NCI-H69 (cell line): ENCODE data around the gene IL21R.

Source experiments
- DNase-seq: peaks from one replicate; lab custom pipeline; 2025; lab: John Stamatoyannopoulos, UW

The IL21R gene

DNA sequence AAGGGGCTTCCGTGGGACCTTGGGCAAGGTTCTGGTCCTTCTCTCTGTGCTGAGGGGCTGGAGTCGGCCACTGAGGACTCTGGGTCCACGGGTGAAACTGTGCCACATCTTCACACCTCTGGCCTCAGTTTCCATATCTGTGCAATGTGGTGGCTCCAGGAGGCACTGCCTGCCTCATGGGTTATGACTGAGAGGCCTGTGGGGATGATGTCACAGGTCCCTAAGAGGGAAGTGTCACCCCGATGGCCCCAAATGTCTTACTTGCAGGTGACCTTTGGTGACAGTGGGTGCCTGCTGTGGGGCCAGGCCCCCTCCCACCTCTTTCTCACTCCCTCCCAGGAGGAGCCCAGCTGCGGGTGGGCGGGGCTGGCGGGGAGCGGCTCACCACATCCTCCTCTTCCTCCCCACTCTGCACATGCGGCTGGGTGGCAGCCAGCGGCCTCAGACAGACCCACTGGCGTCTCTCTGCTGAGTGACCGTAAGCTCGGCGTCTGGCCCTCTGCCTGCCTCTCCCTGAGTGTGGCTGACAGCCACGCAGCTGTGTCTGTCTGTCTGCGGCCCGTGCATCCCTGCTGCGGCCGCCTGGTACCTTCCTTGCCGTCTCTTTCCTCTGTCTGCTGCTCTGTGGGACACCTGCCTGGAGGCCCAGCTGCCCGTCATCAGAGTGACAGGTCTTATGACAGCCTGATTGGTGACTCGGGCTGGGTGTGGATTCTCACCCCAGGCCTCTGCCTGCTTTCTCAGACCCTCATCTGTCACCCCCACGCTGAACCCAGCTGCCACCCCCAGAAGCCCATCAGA, at the start of gene IL21R:
IL21R (plus strand) TSS at position 407 of the 801 bp plus-strand sequence. CDS start 27,898 bp downstream, outside the sequence.
- peak; percentile 51 for DNase-seq

DNA sequence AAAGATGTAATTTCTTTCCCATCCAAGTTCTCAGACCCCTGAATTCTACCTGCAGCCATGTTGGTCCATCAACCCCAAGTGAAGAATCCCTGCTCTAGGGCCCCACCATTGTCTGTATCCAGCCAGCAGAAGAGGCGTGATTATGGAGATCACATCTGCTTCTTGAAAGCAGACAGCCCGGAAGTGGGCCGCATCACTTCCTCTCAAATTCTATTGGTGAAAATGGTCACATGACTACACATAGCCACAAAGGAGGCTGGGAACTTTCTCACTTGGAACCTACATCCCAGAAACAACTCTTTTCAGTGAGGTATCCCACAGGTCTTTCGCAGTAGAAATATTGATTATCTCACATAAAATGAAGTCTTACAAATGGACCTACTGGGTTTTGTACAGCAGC, 48.1 kb upstream of the IL21R start:
- no peak for DNase-seq

- peak; percentile 8 for DNase-seq
Measured at GRCh38 chr16:27355610-27356009, 46.4 kb upstream of the IL21R start.

- DNase-seq, result no peak
Measured at GRCh38 chr16:27356794-27357193, 45.2 kb upstream of the IL21R start.

- no peak for DNase-seq
Measured at GRCh38 chr16:27359051-27359450, 42.9 kb upstream of the IL21R start.

- DNase-seq, result no peak
Measured at GRCh38 chr16:27359615-27360014, 42.4 kb upstream of the IL21R start.

GRCh38 chr16:27361987-27362386, 40.0 kb upstream of the IL21R start:
- DNase-seq, result no peak

GRCh38 chr16:27362570-27363245, 39.3 kb upstream of the IL21R start:
- no peak for DNase-seq

DNA sequence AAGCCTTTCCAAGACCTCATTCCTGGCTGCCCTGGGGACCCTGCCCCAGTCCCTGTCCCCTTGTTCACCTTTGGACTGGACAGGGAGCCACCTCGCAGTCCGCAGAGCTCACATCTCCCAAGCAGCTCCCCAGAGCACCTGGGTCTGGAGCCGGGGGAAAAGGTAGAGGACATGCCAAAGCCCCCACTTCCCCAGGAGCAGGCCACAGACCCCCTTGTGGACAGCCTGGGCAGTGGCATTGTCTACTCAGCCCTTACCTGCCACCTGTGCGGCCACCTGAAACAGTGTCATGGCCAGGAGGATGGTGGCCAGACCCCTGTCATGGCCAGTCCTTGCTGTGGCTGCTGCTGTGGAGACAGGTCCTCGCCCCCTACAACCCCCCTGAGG, 38.7 kb upstream of the IL21R start:
- no peak for DNase-seq

DNA sequence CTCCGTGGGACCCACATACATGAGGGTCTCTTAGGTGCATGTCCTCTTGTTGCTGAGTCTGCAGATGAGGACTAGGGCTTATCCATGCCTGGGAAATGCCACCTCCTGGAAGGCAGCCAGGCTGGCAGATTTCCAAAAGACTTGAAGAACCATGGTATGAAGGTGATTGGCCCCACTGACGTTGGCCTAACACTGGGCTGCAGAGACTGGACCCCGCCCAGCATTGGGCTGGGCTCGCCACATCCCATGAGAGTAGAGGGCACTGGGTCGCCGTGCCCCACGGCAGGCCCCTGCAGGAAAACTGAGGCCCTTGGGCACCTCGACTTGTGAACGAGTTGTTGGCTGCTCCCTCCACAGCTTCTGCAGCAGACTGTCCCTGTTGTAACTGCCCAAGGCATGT, 38.2 kb upstream of the IL21R start:
- peak; percentile 37 for DNase-seq

DNA sequence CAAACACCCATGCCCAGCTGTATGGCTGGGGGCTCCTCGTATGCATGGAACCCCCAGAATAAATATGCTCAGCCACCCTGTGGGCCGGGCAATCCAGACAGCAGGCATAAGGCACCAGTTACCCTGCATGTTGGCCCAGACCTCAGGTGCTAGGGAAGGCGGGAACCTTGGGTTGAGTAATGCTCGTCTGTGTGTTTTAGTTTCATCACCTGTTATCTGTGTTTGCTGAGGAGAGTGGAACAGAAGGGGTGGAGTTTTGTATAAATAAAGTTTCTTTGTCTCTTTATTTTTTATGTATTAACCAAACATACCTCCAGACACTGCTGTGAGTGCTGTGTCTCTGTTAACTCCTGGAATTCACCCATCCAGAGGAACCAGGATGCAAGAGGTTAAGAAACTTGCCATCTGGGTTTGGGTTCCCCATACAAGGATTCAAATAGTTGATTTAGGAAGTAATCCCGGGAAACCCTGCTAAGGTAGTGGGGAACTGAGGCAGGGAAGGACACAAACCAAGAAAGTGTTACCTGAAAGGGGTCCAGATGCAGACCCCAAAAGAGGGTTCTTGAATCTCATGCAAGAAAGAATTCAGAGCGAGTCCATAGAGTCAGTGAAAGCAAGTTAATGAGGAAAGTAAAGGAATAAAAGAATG, 37.4 kb upstream of the IL21R start:
- DNase-seq, result peak; percentile 22

GRCh38 chr16:27365142-27366089, 36.6 kb upstream of the IL21R start:
- DNase-seq, result no peak

GRCh38 chr16:27366687-27367460, 35.1 kb upstream of the IL21R start:
- DNase-seq, result no peak

GRCh38 chr16:27367461-27368357, 34.3 kb upstream of the IL21R start:
- DNase-seq, result peak; percentile 66

- no peak for DNase-seq
Measured at GRCh38 chr16:27368358-27368722, 33.6 kb upstream of the IL21R start.

GRCh38 chr16:27369806-27370205, 32.2 kb upstream of the IL21R start:
- DNase-seq, result no peak

DNA sequence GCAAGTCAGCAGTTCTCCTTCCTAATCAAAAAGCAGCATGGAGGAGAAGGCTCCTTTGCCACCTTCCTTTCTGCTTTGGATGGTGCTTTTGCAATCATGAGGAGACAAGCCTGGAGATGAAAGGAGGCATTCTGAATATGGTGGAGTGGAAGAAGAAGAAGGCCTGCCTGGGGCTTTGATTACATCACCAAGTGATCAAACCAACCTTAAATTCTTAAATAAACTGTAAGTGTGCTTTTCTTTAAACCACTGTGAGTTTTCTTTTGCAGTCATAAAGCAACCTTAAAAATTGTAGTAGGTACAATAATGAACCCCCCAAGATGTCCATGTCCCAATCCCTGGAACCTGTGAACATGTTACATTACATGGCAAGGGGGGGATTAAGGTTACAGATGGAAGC, 31.7 kb upstream of the IL21R start:
- no peak for DNase-seq

DNA sequence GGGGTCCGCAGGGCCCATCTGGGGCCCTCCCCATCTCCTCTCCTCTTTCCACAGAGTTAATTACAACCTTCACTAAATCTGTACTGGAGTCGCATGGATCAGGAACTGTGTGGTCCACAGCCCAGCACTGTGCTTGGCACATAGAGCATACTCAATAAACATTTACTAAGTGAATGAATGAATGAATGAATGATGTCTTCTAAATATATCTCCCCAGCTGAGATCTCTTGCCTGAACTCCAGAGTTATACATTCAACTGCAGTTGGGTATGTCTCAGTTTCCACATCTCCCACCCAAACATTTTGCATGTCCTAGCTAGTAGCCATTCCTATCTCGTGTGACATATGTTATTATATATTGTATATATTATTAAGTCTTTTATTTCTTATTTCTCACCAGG, 28.7 kb upstream of the IL21R start:
- no peak for DNase-seq

- DNase-seq, result no peak
Measured at GRCh38 chr16:27374221-27374803, 27.7 kb upstream of the IL21R start.
